Measurements from ENCODE around the gene LAMA3.

LAMA3 gene

DNA sequence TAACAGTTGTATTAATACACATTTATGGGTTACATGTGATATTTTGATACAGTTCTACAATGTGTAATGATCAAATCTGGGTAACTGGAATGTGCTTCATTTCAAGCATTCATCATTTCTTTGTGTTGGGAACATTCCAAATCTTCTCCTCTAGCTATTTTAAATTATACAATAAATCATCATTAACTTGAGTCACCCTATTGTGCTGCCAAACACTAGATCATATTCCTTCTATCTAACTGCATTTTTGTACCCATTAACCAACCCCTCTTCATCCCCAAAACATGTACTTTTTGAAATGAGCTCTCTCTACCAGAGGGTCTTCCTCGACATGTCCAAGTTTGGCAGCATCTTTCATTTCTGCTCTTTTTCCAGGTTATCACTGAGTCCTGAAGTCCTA lies 244.2 kb downstream of the LAMA3 start:
- Histone ChIP-seq H3K4me2 (ENCODE audit: low read length, poor library complexity, severe bottlenecking) (no peak overlapping the region), H2BK5ac (ENCODE audit: low read depth, low read length, poor library complexity, severe bottlenecking) (no peak overlapping the region), H3K4me3 (ENCODE audit: insufficient read depth in 1 of 2, low read depth in 1 of 2, low read length in 2 of 2) (no peak overlapping the region), H2BK15ac (ENCODE audit: low read depth, poor library complexity, severe bottlenecking) (no peak overlapping the region), H3K27me3 (ENCODE audit: control insufficient read depth in 1 of 2, insufficient read depth in 1 of 2, low read length in 2 of 2) (no peaks in the 10 kb centered on the region), H3K9me3 (ENCODE audit: control insufficient read depth, low read length) (no peaks in the 10 kb centered on the region), H4K91ac (ENCODE audit: low read length) (no peak overlapping the region), H3K36me3 (ENCODE audit: control insufficient read depth in 1 of 2, insufficient read depth in 2 of 2, low read depth in 1 of 2, low read length in 2 of 2) (peaks cover 0 to 54% of the 10 kb centered on the region in 2 experiments), H2AK5ac (ENCODE audit: low read length, severe bottlenecking) (no peak overlapping the region), H2BK12ac (ENCODE audit: low read length in 2 of 2) (no peak overlapping the region), H3K18ac (ENCODE audit: low read depth in 1 of 2, low read length in 2 of 2) (no peak overlapping the region), H3K79me1 (replicated peaks; ENCODE audit: low read length, poor library complexity, severe bottlenecking) (no peaks in the 10 kb centered on the region), H3K27ac (ENCODE audit: low read length, poor library complexity, severe bottlenecking) (no peak overlapping the region), H3K23ac (ENCODE audit: low read length in 2 of 2) (no peak overlapping the region), H3K4me1 (ENCODE audit: control insufficient read depth, insufficient read depth, low read depth, low read length) (peaks cover 6% of the 10 kb centered on the region), H3K9ac (ENCODE audit: low read length) (no peak overlapping the region), H3K4ac (ENCODE audit: low read depth in 1 of 2, low read length in 2 of 2) (no peak overlapping the region), H4K8ac (ENCODE audit: low read length) (no peak overlapping the region), H2BK120ac (ENCODE audit: low read depth, low read length) (no peak overlapping the region), H2AFZ (ENCODE audit: low read depth, low read length) (no peak overlapping the region), H3K14ac (ENCODE audit: low read length in 2 of 2) (no peak overlapping the region)
- no peak for DNase-seq
- WGBS, result 98% methylated on average over 1 of the region's 1 CpG

- Histone ChIP-seq H3K79me1 (replicated peaks; ENCODE audit: low read length, poor library complexity, severe bottlenecking) (no peaks in the 10 kb centered on the region), H3K4me3 (ENCODE audit: insufficient read depth in 1 of 2, low read depth in 1 of 2, low read length in 2 of 2) (no peak overlapping the region), H2BK120ac (ENCODE audit: low read depth, low read length) (no peak overlapping the region), H3K4me2 (ENCODE audit: low read length, poor library complexity, severe bottlenecking) (no peak overlapping the region), H2BK5ac (ENCODE audit: low read depth, low read length, poor library complexity, severe bottlenecking) (no peak overlapping the region), H2AK5ac (ENCODE audit: low read length, severe bottlenecking) (no peak overlapping the region), H3K18ac (ENCODE audit: low read depth in 1 of 2, low read length in 2 of 2) (no peak overlapping the region), H3K9me3 (ENCODE audit: control insufficient read depth, low read length) (no peaks in the 10 kb centered on the region), H3K4me1 (ENCODE audit: control insufficient read depth, insufficient read depth, low read depth, low read length) (peaks cover 6% of the 10 kb centered on the region), H4K8ac (ENCODE audit: low read length) (no peak overlapping the region), H2BK15ac (ENCODE audit: low read depth, poor library complexity, severe bottlenecking) (no peak overlapping the region), H4K91ac (ENCODE audit: low read length) (no peak overlapping the region), H3K36me3 (ENCODE audit: control insufficient read depth in 1 of 2, insufficient read depth in 2 of 2, low read depth in 1 of 2, low read length in 2 of 2) (peaks cover 0 to 53% of the 10 kb centered on the region in 2 experiments), H3K27ac (ENCODE audit: low read length, poor library complexity, severe bottlenecking) (no peak overlapping the region), H3K4ac (ENCODE audit: low read depth in 1 of 2, low read length in 2 of 2) (no peak overlapping the region), H3K27me3 (ENCODE audit: control insufficient read depth in 1 of 2, insufficient read depth in 1 of 2, low read length in 2 of 2) (no peaks in the 10 kb centered on the region), H2BK12ac (ENCODE audit: low read length in 2 of 2) (no peak overlapping the region), H3K9ac (ENCODE audit: low read length) (no peak overlapping the region), H2AFZ (ENCODE audit: low read depth, low read length) (no peak overlapping the region), H3K23ac (ENCODE audit: low read length in 2 of 2) (no peak overlapping the region), H3K14ac (ENCODE audit: low read length in 2 of 2) (no peak overlapping the region)
- 68% methylated on average over 3 of the region's 3 CpGs for WGBS
- DNase-seq, result no peak
Observed at GRCh38 chr18:23934252-23934651, 245.0 kb downstream of the LAMA3 start.

DNA sequence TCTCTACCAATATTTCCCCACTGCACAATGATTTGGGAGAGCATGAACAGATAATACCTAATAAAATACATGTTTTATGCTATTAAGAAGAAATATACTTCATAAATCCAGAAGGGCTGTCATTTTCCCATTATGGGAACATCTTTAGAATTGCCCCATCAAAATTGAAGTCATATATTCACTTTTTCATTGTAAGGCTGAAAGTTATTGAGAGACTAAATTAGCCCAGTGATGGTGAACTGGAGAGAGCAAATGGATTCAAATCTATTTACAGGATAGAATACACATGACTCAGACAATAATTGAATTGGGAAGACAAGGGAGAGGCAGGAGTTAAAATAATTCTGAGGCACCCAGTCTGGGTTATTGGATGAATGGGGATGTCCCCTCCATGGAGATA lies 245.6 kb downstream of the LAMA3 start:
- Histone ChIP-seq H3K9ac (ENCODE audit: low read length) (no peak overlapping the region), H3K18ac (ENCODE audit: low read depth in 1 of 2, low read length in 2 of 2) (no peak overlapping the region), H3K79me1 (replicated peaks; ENCODE audit: low read length, poor library complexity, severe bottlenecking) (no peaks in the 10 kb centered on the region), H2BK120ac (ENCODE audit: low read depth, low read length) (no peak overlapping the region), H2AFZ (ENCODE audit: low read depth, low read length) (no peak overlapping the region), H4K8ac (ENCODE audit: low read length) (no peak overlapping the region), H3K27ac (ENCODE audit: low read length, poor library complexity, severe bottlenecking) (no peak overlapping the region), H3K4me1 (ENCODE audit: control insufficient read depth, insufficient read depth, low read depth, low read length) (peaks cover 6% of the 10 kb centered on the region), H3K4me2 (ENCODE audit: low read length, poor library complexity, severe bottlenecking) (no peak overlapping the region), H3K27me3 (ENCODE audit: control insufficient read depth in 1 of 2, insufficient read depth in 1 of 2, low read length in 2 of 2) (no peaks in the 10 kb centered on the region), H2BK5ac (ENCODE audit: low read depth, low read length, poor library complexity, severe bottlenecking) (no peak overlapping the region), H2BK12ac (ENCODE audit: low read length in 2 of 2) (no peak overlapping the region), H3K4ac (ENCODE audit: low read depth in 1 of 2, low read length in 2 of 2) (no peak overlapping the region), H2BK15ac (ENCODE audit: low read depth, poor library complexity, severe bottlenecking) (no peak overlapping the region), H3K9me3 (ENCODE audit: control insufficient read depth, low read length) (no peaks in the 10 kb centered on the region), H4K91ac (ENCODE audit: low read length) (no peak overlapping the region), H3K4me3 (ENCODE audit: insufficient read depth in 1 of 2, low read depth in 1 of 2, low read length in 2 of 2) (no peak overlapping the region), H3K36me3 (ENCODE audit: control insufficient read depth in 1 of 2, insufficient read depth in 2 of 2, low read depth in 1 of 2, low read length in 2 of 2) (peaks cover 0 to 55% of the 10 kb centered on the region in 2 experiments), H3K14ac (ENCODE audit: low read length in 2 of 2) (no peak overlapping the region), H3K23ac (ENCODE audit: low read length in 2 of 2) (no peak overlapping the region), H2AK5ac (ENCODE audit: low read length, severe bottlenecking) (no peak overlapping the region)
- DNase-seq, result no peak

DNA sequence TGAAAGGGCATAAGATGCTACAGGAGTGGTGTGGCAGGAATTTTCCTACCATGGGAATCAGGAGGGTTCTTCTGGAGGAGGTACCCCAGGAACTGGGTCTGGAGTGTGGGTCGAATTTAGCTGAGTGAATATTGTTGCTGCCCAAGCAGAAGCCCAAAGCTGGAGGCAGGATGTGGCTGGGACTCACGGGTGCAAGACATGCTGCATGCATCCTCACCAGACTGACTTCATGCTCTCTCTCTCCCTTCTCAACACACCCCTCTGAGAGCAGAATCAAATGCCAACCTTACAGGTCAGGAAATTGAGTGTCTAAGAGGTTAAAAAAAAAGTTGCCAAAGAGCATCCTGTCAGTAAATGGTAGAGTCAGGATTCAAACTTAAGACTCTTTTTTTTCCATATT lies 246.6 kb downstream of the LAMA3 start:
- Histone ChIP-seq H4K91ac (ENCODE audit: low read length) (no peak overlapping the region), H3K14ac (ENCODE audit: low read length in 2 of 2) (peak overlapping the region in 1 of 2 experiments; percentile 80), H2AK5ac (ENCODE audit: low read length, severe bottlenecking) (no peak overlapping the region), H3K27me3 (ENCODE audit: control insufficient read depth in 1 of 2, insufficient read depth in 1 of 2, low read length in 2 of 2) (no peaks in the 10 kb centered on the region), H3K23ac (ENCODE audit: low read length in 2 of 2) (no peak overlapping the region), H3K27ac (ENCODE audit: low read length, poor library complexity, severe bottlenecking) (no peak overlapping the region), H2AFZ (ENCODE audit: low read depth, low read length) (no peak overlapping the region), H3K36me3 (ENCODE audit: control insufficient read depth in 1 of 2, insufficient read depth in 2 of 2, low read depth in 1 of 2, low read length in 2 of 2) (peaks cover 0 to 53% of the 10 kb centered on the region in 2 experiments), H4K8ac (ENCODE audit: low read length) (no peak overlapping the region), H3K4me3 (ENCODE audit: insufficient read depth in 1 of 2, low read depth in 1 of 2, low read length in 2 of 2) (no peak overlapping the region), H3K4me1 (ENCODE audit: control insufficient read depth, insufficient read depth, low read depth, low read length) (peaks cover 6% of the 10 kb centered on the region), H2BK5ac (ENCODE audit: low read depth, low read length, poor library complexity, severe bottlenecking) (no peak overlapping the region), H3K18ac (ENCODE audit: low read depth in 1 of 2, low read length in 2 of 2) (no peak overlapping the region), H2BK120ac (ENCODE audit: low read depth, low read length) (no peak overlapping the region), H3K9me3 (ENCODE audit: control insufficient read depth, low read length) (no peaks in the 10 kb centered on the region), H3K4ac (ENCODE audit: low read depth in 1 of 2, low read length in 2 of 2) (no peak overlapping the region), H3K4me2 (ENCODE audit: low read length, poor library complexity, severe bottlenecking) (no peak overlapping the region), H3K79me1 (replicated peaks; ENCODE audit: low read length, poor library complexity, severe bottlenecking) (no peaks in the 10 kb centered on the region), H3K9ac (ENCODE audit: low read length) (no peak overlapping the region), H2BK15ac (ENCODE audit: low read depth, poor library complexity, severe bottlenecking) (no peak overlapping the region), H2BK12ac (ENCODE audit: low read length in 2 of 2) (no peak overlapping the region)
- no peak for DNase-seq
- 40% methylated on average over 1 of the region's 2 CpGs for WGBS
